Cortex of kidney (tissue), 1 donor: ENCODE data around the gene ETV6.
"Not testable (repeated sequence)": the region's sequence is repeated elsewhere in the genome, so short reads cannot be mapped to it uniquely, and the experiment has no call there.

ENCODE experiments used
- DNase-seq: peaks from one replicate; lab custom pipeline; 2025; lab: John Stamatoyannopoulos, UW

Gene ETV6

DNA sequence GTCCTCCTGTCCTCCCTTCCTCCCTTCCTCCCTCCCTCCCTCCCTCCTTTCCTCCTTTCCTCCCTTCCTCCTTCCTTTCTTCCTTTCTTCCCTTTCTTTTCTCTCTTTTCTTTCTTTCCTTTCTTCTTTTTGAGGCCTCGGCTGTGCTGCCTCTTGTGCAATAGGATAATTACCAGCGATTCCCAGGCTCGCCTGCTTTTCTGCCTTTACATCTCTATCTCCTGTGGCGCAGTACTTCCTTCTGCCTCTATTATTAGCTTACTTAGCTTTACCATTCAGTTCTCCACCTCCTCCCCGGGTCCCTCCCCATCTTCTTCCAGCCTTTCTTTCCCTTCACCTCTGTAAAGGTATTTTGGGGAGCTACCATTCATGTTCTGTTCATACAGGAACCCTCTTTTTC, 19.9 kb downstream of the ETV6 start:
- DNase-seq: no peak

DNA sequence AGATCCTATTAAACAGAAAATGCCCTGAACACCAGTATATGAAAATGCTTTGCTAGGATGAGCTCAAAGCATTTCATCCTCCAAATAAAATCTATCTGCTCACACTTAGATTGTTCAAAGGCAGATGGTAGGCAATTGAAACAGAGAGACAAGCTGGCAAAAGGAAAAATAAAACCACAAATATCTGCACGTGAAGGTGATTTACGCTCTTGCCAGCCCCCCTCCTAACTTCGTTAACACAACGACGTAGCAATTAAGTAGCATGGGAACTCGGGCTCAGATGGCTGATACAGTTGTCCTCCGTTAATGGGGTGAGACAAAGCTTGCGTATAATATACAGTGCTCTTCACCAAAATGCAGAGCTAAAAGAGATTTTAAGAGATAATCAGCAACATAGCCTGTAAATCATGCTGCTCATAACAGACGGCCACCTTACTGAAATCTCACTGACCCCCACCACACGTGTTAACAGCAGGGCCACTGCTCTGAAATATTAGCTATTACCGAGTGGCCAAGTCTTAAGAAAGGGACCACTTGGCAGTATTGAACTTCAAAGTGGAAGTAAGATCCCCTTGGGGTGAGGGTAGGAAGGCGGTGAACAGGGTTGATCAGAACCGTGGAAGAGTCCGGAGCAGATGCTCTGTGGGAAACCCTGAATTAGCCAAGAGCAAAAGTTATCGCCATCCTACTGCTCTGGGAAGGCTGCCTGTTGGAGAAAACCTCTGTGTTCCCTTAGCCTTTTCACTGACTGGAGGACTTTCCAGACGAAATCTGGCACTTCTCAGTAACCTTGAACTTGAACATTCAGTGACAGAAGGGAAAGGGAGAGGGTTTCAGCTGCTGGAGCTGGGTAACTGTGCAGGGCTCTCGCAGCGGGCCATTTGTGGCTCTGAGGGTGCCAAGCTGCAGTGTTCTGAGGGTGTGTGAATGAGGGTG, 23.1 kb downstream of the ETV6 start:
- DNase-seq: no peak

DNA sequence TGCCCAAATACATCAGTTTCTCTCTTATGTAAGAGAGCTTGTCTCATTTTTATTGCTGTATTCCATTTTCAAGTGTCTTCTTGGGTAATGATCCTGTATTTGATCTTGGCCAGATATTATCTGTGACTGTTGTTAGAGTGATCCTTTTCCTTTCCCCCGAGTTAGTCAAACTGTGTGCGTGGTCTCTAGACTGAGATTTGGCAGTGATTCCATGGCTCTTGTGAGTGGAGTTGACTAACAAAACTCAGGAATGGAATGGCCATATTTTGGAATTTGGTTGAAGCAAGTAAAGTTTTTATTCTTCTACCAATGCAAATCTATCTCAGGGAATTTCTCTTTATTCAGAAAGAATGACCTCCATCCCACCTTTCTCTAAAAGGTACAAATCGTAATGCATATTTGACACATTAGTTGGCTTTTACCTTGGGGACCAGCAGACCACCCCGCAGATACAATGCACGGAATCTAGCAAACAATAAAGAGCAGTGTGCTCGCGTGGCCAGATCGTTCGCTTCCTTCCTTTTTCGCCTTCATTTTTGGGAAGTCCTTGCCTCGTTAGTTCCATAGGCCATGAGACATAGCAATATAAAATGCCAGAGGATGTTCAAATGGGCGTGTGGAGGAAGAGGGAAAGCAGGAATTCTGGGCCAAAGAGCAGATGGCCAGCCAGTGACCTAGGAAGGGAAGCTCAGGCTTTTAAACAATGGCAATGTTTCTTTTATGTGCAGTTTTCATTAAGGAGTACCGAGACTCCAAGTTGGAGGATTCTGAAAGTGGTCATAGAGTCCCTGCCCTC, 24.4 kb downstream of the ETV6 start:
- no peak for DNase-seq

DNA sequence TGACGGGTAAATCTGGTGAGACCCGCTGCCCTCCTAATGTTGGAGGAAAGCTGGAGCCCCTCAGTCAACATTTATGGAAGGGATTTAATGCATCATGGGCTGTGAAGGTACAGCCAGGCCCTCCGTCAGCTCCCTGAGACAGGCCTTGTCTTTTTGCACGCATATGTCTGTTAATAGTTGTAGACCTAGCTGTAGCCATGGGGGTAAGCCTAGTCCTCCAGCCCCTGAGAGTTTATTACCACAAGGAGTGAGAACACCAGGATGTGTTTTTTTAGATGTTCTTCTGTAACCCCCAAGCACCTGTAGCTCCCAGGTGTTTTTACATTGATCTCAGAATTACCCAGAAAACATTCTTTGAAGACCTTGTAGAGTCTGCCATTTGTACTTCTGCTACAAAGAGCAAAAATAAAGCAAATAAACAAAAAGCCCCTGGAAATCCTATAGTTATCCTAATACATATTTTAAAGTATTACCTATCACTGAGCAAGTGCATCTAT, 25.5 kb downstream of the ETV6 start:
- DNase-seq: no peak

DNA sequence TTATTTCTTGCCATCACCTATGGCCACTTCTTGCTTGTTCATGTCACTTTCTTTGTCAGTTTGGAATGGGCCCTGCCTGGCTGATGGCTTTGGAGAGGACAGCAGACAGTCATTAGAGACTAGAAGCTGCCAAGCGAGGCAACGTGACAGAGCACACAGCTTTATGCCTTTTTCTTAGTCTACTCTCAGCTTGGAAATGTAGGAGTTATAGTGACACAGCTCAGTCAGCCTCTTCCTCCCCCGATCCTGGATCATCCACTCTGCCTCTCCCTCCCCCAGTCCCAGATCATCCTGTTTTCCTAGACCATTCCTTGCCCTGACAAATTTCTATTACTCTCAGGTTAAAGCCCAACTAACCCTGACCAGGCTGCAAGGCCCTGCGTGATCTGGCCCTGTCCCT, 26.6 kb downstream of the ETV6 start:
- no peak for DNase-seq

DNA sequence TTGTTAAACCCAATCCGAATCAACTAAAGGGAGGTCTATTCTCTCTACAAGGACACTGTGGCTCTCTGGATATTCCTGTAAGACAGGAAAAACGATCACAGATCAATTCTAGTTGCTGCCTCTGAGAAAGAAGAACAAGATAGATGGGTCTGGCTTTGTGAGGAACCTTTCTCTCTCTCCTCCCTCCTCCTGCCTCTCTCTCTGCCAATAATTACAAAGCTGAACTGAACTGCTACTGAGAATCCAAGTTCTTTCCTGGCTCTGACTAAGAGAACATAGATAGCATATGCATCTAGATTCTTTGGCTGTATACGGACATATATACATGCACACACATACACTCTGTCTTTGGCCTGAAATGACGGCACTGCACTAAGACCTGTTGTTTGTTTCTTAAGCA, 27.6 kb downstream of the ETV6 start:
- no peak for DNase-seq

DNA sequence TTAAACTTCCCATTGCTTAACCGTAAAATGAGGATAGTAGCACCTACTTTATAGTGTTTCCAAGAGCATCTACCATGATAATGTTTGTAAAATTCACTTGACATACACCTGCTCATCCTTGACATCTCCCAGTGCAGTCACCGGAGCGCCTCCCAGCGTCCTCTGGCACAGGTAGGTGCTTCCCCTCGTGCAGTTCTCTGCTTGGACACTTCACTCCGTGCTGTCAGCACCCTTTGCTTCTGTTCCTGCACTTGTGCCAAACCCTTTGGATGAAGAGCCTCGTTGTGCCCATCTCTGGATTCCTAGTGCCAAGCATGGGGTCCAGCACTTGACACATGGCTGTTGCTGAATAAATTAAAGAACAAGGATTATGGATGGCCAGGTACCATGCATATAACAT, 28.3 kb downstream of the ETV6 start:
- no peak for DNase-seq

DNA sequence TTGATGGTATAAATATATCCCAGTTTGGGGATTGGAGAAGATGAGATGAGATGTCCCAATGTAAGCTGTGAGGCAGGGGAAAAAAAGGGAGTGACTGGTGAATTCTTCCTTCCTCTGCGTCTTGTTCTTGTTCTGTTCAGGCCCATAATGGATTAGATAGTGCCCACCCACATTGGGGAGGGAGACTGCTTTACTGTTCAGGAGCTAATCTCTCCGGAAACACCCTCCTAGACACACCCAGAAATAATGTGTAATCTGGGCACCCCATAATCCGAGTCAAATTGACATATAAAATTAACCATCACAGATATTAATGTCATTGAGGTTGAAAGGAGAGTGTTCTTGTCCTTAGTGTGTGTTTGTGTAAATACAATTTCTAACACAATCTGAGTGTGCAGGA, 29.3 kb downstream of the ETV6 start:
- DNase-seq: no peak

DNA sequence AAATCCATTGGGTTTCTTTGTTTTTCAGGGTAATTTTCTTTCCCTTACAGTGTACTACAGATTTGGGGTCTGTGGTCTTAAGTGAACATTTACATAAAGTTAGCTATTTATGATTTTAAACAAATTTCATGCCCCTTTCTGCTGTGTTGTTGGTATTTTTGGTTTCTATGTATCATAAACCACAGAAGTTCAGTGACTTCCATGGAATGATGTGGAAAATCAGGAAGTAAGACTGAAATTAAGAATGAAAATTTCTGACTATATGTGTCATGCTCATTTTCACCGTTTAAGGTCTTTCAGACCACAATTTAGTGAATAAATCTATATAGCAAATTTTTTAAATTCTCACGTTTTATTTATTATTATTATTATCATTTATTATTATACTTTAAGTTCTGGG, 31.7 kb downstream of the ETV6 start:
- no peak for DNase-seq

DNA sequence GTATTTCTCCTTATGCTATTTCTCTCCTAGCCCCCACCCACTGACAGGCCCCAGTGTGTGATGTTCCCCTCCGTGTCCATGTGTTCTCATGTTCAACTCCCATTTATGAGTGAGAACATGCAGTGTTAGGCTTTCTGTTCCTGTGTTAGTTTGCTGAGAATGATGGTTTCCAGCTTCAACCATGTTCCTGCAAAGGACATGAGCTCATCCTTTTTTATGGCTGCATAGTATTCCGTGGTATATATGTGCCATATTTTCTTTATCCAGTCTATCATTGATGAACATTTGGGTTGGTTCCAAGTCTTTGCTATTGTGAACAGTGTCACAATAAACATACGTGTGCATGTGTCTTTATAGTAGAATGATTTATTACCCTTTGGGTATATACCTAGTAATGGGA, 32.2 kb downstream of the ETV6 start:
- not testable (repeated sequence) for DNase-seq

DNA sequence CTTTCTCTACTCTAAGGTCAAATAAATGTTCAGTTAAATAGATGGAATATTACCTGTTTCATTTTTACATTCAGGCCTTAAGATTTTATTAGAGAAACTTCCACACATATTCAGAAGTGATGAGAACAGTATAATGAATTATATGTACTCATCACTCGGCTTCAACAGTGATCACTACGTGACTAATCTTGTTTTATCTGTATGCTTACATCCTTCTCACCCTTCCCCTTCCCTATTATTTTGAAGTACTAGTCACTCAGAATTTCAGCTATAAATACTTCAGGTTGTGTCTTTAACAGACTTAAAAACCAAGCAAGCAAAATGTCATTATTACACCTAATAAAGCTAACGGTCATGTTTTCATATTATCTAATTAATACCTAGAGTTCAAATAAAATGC, 34.9 kb downstream of the ETV6 start:
- no peak for DNase-seq

DNA sequence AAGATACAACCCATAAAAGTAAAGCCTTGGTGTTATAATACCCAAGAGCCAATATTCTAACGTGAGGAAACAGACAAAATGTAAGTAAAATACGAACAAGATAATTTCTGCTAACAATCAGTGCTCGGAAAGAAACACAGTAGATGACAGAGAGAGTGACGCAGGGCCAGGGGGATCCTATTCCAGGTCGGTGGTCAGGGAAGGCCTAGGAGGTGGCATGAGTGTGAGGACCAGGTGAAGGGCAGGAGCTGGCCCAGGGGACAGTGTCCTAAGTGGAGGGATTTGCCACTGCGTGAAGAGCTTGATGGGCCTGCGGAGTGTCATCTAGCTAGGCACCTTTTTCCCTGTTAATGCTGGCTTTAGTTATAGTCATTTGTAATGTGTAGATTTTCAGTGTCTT, 35.3 kb downstream of the ETV6 start:
- no peak for DNase-seq

DNA sequence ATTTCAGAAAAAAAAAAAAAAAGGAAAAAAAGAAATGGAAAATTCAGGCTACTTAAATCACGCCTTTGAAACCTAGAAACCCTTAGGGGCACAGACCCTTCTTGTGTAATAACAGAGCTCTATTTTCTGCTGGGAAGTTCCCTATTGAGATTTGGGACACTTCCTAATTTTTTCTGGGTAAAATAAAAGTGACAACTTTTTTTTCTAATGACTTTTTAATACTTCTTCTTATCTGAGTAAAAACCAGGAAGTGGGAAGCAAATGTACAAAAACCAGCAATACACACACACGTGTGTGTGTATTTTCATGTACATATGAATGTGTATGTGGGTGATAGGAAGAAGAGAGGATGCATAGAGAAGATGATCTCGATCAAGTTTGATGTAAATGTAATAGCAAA, 35.8 kb downstream of the ETV6 start:
- DNase-seq: no peak

DNA sequence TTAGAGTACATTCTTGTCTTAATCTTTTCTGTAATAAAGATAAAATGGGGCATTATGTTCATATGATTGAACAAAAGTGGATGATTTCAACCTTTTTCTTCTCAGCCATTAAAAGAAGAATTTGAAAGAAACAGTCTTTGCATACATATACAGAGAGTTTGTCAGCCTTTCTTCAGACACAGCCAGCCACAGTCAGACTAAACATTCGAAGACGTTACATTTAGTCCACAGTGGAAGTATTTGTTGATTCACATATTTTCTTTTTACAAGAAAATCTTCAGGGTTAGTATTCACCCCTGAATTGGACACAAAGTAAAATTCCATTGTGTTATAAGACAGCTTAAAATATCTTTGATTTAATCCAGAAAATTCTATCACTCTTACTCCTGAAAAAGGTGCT, 36.2 kb downstream of the ETV6 start:
- DNase-seq: no peak

DNA sequence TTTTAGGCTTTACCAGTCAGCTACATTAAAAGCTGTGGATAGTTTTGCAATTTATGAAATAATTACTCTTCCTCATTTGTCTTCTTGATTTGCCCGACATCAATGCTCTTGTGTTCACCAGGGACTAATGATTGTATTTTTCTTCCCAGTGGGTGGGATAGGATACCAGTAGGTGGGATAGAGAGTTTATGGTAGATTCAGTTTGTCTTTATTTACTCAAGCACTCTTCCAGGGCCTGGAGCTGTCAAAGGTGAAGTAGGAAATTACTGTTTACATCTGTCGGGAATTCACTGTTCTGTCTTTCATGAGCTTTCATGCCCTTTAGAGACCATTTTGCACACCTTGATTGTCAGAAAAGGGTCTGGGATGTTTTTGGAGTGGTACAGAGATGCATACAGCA, 36.6 kb downstream of the ETV6 start:
- no peak for DNase-seq

DNA sequence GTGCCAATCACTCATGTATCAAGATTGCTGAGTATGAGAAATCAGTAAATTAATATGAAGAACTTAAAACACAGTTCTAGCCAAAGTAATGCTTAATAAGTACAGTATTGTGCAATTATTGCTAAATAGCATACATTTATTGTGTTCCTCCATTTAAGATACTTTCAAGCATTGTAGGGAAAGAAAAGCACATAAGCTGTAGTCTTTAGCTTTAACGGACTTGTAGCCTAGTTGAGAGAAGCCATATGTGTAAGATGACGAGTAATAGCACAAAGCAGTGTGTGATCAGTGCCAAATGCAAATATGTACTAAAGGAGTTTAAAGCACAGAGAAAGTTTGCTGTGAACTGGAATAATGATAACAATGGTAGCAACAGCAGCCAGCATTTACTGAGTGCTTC, 38.1 kb downstream of the ETV6 start:
- no peak for DNase-seq

DNA sequence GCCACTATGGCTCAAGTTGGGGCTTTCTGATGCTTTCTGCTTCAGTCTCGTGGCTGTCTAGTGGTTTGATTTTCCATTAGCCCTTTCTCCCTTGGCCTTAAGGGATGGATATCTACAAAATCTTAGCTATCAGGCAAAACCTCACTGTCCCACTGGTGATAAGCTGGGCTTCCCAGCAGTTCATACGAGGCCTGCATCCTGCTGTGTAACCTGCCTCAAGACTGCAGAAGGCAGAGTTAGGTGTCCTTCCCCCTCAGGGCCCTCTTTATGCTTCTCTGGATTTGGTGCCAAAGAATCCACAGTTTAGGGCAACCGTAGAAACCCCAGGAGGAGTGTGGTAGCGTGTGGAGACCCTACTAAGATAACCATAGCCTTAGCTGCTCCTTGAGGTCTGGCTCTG, 38.9 kb downstream of the ETV6 start:
- no peak for DNase-seq

DNA sequence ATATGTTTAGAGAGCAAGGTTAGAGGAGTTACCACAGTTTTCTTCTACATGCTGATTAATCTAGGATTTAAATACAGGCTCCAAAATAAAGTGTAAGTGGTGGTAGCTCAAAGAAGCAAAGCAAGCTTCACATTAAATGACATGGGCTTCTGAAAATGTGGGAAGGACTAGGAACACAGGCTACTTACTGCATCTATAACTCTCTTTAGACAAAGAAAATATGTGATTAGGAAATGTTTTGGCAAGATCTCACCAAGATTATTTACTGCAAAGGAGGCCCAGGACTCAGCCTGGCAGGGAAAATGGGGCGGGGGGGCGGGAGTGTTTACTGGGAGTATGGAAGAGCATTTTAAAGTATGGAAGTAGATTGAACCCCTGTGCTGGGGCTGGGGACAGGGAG, 39.4 kb downstream of the ETV6 start:
- no peak for DNase-seq

DNA sequence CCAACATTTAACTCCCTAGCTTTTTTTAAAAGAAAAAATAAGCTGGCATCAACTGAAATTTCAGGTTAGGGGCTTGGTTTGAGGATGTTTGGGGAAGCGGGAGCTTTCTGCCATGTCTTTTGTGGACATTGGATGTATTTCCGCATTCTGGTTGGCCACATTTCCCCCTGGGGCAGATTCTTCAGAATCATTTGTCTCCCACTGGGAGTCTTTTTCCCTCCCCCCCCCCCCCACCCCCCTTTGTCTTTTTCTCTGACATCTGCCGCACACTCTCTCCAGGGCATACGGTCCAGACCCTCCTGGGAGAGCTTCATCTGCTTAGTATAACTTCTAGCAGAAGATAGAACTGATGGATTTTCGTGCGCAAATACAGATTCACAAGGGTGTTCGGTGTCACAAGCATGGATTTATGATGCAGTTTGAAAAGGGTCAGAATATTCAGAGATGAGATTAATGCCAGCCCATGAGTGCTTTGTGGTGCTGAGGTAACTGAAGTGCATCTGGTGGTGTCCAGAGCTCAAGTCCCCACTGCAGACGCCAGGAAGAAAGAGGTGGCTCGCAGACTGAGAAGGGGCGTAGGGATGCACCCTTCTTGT, 40.2 kb downstream of the ETV6 start:
- DNase-seq: no peak

DNA sequence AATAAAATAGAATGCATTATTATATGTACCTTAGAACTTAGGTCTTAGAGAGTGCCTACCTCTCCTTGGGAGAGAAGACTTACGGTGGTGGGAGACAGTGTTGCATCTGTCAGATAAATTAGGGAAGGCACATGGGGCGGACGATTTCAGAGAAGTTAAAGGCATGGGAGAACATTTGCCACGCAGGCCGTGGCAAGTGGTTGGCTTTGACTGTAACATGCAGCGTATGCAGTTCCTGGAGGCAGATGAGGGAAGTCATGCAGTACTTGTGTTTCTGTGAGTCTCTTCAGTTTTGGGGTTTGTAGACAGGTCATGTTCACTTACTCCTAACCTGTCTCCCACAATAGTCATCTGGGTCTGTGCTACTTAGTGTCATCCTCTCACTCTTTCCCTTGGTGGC, 43.6 kb downstream of the ETV6 start:
- no peak for DNase-seq

DNA sequence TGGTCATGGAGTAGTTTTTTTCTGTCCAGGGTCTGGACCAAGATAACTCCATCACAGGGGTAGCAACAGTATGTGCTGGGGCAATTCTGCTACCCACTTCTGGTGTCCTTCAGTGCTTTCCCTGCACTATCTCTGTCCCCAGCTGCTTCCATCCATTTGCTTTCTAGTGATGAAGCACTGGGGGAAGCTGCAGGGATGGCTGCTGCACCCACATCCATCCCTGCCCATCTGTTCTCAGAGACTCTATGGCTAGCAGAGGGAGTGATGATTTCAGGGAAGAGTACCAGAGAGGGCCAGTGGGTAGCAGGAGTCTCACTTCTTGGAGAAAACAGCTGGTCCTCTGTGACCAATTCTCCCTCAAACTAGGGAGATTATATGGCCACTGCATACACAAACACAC, 44.1 kb downstream of the ETV6 start:
- DNase-seq: no peak

DNA sequence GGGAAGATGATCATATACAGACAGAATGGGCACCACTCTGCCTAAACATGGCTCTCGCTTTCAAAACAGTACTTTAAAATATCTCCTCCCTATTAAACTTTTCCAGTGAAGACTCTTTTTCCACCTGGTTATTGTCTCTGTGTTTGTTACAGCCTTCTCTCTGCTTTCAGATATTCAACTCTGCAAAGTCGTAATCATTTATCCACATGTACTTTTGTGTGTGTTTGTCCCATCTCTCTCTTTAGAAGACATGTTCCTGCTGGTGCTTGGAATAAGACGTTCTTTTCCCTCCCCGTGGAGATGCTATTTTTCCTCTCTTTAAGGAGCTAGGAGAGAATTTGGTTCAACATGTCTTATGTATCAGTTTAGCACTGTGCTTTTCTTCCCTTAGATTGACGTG, 45.1 kb downstream of the ETV6 start:
- no peak for DNase-seq

DNA sequence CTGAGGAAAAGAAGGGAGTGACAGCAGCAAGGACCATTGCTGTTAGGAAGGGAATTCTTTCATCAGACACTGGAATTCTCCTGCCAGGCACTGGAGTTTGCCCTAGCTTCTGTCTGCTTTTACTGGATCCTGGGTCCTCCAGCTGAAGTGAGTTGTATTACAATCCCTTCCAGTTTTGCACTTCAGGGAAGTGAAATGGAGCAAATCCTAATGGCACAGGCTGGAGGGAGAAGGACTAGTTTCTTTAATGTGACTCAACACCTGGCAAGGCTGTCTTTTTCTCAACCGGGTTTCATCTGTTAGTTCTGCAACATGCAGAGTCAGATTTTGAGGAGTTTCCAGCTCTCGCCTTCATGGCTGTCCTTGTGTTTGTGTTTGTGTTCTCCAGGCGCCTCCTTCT, 45.8 kb downstream of the ETV6 start:
- DNase-seq: no peak
